ENCODE data around the gene ERGIC3. TPM values are rescaled to one million over a fixed set of nuclear protein-coding genes. Genes with fewer than 3 reads are reported as not detected.

ERGIC3 gene
- total and polyA plus RNA-seq, 8 donors: 197 to 390 (median 365) TPM

DNA sequence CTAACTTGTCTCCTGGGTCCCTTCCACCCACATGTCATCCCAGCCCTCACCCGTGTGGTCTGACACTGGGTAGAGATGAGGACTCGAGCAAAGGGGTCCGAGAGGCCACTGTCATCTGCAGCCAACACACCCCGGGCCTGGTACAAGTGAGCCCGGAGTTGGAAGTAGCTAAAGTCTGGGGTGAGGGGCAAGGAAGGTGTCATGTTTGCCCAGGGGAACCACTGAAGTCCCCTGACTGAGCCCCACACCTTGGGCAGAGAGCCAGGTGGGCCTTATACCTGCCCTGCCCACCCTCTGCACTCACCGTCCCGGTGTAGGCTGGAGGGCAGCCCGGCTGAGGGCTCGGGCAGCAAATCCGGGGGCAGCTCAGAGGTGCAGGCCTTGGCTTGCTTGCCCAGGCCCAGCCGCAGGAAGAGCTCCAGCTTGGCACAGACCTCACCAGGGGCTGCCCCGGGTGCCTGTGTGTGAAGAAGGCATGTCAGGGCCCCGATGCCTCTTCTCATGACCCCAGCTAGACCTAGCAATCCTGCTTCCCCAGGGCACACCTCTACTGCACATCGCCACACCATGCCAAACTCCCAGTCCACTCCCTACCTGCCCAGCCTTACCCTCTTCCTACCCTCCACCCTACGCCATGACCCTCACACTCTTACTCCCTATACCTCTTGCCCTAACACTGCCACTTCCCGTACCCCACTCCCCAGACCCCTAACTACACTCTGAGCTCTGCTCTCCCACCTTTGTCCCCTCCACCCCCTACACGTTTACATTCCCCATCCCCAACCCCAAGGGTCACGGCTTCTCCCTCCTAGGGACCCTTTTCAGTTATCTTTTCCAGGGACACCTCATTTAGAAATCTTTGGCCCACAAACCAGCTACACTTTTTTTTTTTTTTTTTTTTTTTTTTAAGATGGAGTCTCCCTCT is 42.0 kb downstream of the ERGIC3 start:
- no peak overlapping the region for H3K4me3 ChIP-seq
- no peaks in the 10 kb centered on the region for H3K4me1 ChIP-seq
- TF ChIP-seq, protein P1, sequence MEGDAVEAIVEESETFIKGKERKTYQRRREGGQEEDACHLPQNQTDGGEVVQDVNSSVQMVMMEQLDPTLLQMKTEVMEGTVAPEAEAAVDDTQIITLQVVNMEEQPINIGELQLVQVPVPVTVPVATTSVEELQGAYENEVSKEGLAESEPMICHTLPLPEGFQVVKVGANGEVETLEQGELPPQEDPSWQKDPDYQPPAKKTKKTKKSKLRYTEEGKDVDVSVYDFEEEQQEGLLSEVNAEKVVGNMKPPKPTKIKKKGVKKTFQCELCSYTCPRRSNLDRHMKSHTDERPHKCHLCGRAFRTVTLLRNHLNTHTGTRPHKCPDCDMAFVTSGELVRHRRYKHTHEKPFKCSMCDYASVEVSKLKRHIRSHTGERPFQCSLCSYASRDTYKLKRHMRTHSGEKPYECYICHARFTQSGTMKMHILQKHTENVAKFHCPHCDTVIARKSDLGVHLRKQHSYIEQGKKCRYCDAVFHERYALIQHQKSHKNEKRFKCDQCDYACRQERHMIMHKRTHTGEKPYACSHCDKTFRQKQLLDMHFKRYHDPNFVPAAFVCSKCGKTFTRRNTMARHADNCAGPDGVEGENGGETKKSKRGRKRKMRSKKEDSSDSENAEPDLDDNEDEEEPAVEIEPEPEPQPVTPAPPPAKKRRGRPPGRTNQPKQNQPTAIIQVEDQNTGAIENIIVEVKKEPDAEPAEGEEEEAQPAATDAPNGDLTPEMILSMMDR (IDR thresholded peaks at IDR 0.05): no peak
- intact Hi-C loops (cut with DNase I): no loop called here
- ATAC-seq (no peak), DNase-seq (peak in 1 of 4 donors; percentile 58)
- peaks cover 0 to 10% of the 10 kb centered on the region in 2 donors for H3K9me3 ChIP-seq
- no peaks in the 10 kb centered on the region for H3K27me3 ChIP-seq
- no peak overlapping the region for H3K27ac ChIP-seq
- H3K36me3 ChIP-seq: no peaks in the 10 kb centered on the region

DNA sequence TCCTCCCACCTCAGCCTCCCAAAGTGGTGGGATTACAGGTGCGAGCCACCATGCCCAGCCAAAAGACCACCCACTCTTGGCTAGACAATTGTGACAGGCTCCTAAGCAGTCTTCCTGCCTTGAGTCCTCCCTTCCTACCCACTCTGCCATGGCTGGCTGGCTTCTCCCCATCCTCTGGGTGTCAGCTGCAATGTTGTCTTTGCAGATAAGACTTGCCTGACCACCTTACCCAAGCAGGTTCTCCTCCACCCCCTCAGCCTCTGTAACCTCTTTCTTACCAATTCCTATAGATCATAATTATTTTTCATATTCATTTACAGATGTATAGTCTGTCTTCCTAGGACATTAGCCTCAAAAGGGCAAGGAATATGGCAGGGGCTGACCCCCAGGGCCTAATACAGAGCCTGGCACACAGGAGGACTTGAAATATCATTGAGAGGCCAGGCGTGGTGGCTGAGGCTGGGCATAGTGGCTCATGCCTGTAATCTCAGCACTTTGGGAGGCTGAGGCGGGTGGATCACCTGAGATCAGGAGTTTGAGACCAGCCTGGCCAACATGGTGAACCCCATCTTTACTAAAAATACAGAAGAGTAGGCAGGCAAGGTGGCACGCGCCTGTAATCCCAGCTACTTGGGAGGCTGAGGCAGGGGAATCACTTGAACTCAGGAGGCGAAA is 45.0 kb downstream of the ERGIC3 start:
- TF ChIP-seq, protein P1 (IDR thresholded peaks at IDR 0.05): no peak
- Histone ChIP-seq H3K27me3 (no peaks in the 10 kb centered on the region), H3K36me3 (no peaks in the 10 kb centered on the region), H3K4me1 (no peaks in the 10 kb centered on the region), H3K27ac (no peak overlapping the region), H3K9me3 (peaks cover 0 to under 1% of the 10 kb centered on the region in 2 donors), H3K4me3 (no peak overlapping the region)
- ATAC-seq: no peak
- intact Hi-C loops (cut with DNase I): no loop called here
- peak in 1 of 4 donors; percentile 13 for DNase-seq

DNA sequence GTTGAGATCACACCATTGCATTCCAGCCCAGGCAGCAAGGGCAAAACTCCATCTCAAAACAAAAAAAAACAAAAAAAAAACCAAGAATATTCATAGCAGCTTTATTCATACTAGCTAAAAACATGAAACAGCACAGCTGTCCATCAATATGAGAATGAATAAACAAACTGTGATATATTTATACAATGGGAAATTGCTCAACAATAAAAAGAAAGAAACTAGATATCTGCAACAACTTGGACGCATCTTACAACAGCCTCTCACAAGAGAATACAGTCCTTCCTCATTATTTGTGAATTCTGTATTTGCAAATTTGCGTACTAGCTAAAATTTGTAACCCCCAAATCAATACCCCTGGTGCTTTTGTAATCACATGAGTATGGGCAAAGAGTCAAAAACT is 45.6 kb downstream of the ERGIC3 start:
- no peaks in the 10 kb centered on the region for H3K9me3 ChIP-seq
- intact Hi-C loops (cut with DNase I): no loop called here

DNA sequence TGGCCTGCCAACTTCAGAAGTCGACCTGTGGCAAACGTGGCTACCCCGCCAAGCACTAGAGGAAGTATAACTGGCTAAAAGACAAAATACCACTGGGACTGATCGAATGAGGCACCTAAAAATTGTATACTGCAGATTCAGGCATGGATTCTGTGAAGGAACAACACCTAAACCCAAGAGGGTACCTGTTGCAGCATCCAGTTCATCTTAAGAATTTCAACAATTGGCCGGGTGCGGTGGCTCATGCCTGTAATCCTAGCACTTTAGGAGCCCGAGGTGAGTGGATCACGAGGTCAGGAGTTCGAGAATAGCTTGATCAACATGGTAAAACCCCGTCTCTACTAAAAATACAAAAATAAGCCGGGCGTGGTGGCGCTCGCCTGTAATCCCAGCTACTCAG is 46.5 kb downstream of the ERGIC3 start:
- H3K4me1 ChIP-seq: no peaks in the 10 kb centered on the region
- TF ChIP-seq, protein P1 (IDR thresholded peaks at IDR 0.05): no peak
- DNase-seq (no peak), ATAC-seq (no peak)
- no peak overlapping the region for H3K27ac ChIP-seq
- H3K9me3 ChIP-seq: no peaks in the 10 kb centered on the region
- H3K36me3 ChIP-seq: no peaks in the 10 kb centered on the region
- no peaks in the 10 kb centered on the region for H3K27me3 ChIP-seq
- H3K4me3 ChIP-seq: no peak overlapping the region
- intact Hi-C loops (cut with DNase I): no loop called here

More for the DNA sequence above, 45.6 kb downstream of the ERGIC3 start:
- no peak overlapping the region for H3K27ac ChIP-seq
- TF ChIP-seq, protein P1 (IDR thresholded peaks at IDR 0.05): no peak
- ATAC-seq (no peak), DNase-seq (peak in 1 of 4 donors; percentile 30)
- no peaks in the 10 kb centered on the region for H3K4me1 ChIP-seq
- no peaks in the 10 kb centered on the region for H3K27me3 ChIP-seq
- H3K4me3 ChIP-seq: no peak overlapping the region
- H3K36me3 ChIP-seq: no peaks in the 10 kb centered on the region

DNA sequence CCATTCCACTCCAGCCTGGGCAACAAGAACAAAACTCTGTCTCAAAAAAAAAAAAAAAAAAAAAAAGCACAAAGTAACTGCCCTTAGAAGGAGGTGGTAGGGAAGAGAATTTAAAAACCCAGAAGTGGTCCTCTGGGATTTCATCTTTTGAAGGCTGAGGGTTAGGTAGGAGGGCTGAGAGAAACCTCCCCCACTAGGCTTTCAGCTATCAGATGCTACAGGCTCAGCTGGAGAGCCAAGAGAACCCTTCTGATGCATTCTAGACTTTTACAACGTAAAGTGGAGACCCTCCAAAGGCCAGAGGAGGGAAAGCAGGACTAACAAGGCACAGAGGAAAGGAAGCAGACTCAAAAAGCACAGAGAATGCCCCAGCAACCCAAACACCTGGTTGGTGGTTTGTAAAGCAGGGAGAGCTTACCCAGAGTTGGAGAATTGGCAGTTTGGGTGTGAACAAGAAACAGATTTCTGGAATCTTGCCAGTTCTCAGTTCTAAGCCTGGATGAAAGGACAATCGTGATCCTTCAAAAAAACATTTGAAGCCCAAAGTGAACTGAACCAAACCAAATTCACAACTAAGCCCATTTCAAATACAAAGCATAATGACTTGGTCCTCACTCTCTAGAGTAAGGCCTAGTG is 50.6 kb downstream of the ERGIC3 start:
- intact Hi-C loops (cut with DNase I): no loop called here
- Histone ChIP-seq H3K27ac (no peak overlapping the region), H3K36me3 (no peaks in the 10 kb centered on the region), H3K27me3 (no peaks in the 10 kb centered on the region), H3K9me3 (no peaks in the 10 kb centered on the region), H3K4me3 (no peak overlapping the region), H3K4me1 (no peaks in the 10 kb centered on the region)
- no peak for DNase-seq
- no peak for ATAC-seq
- TF ChIP-seq, protein P1 (IDR thresholded peaks at IDR 0.05): no peak

All from left lung (tissue), 10 donors.